ENCODE measurements around the gene DPP8.
"Not testable (repeated sequence)": the region's sequence is repeated elsewhere in the genome, so short reads cannot be mapped to it uniquely, and the experiment has no call there.

The DPP8 gene

GRCh38 chr15:65549288-65549687, 31.8 kb upstream of the DPP8 start:
- not testable (repeated sequence) for H3K4me3 ChIP-seq (ENCODE audit: insufficient read depth, low read depth, low read length); H3K4me1 ChIP-seq (ENCODE audit: control insufficient read depth, insufficient read depth, low read length); H3K27me3 ChIP-seq (ENCODE audit: control insufficient read depth, insufficient read depth, low read length, poor library complexity, severe bottlenecking); H3K27ac ChIP-seq (ENCODE audit: insufficient read depth, low read depth, low read length, poor library complexity, severe bottlenecking); H3K36me3 ChIP-seq (ENCODE audit: control insufficient read depth, insufficient read depth, low read length); H3K9me3 ChIP-seq (ENCODE audit: control insufficient read depth, low read length)
- WGBS, 2 experiments: 92 to 96% methylated on average over 8 to 9 of the region's 9 CpGs

- H3K27me3 ChIP-seq (ENCODE audit: control insufficient read depth, insufficient read depth, low read length, poor library complexity, severe bottlenecking): no peaks in the 10 kb centered on the region
- H3K4me1 ChIP-seq (ENCODE audit: control insufficient read depth, insufficient read depth, low read length): no peaks in the 10 kb centered on the region
- no peaks in the 10 kb centered on the region for H3K9me3 ChIP-seq (ENCODE audit: control insufficient read depth, low read length)
- no peaks in the 10 kb centered on the region for H3K36me3 ChIP-seq (ENCODE audit: control insufficient read depth, insufficient read depth, low read length)
- H3K27ac ChIP-seq (ENCODE audit: insufficient read depth, low read depth, low read length, poor library complexity, severe bottlenecking): no peak overlapping the region
- H3K4me3 ChIP-seq (ENCODE audit: insufficient read depth, low read depth, low read length): no peak overlapping the region
Measured at GRCh38 chr15:65547841-65548240, 30.4 kb upstream of the DPP8 start.

DNA sequence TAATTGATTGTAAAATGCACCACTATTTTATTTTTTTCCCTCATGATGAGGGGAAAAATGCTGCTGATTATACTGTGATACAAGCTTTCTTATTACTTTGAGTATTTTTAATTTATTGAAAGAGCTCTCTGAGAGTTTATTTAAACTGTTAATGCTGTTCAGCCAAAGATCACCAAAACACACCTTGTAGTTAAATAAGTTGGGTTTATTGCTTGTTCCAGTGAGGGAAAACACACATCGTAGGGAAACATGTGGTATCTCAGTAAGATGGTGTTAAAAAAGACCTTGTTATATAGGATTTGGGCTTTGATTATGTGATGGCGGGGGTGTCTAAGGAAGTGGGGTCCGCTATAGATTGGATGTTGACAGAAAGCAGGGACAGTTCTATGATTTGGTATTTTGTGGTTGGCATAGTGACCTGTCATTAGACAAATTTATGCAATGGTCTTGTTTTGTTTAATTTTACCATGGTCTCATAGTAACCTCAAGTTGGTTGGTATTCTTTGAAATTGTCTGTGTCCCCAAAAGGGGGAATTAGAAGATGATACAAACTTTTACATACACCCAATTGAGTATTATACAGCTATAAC, 23.8 kb upstream of the DPP8 start:
- Histone ChIP-seq H3K9me3 (ENCODE audit: control insufficient read depth, low read length) (no peaks in the 10 kb centered on the region), H3K4me3 (ENCODE audit: insufficient read depth, low read depth, low read length) (no peak overlapping the region), H3K36me3 (ENCODE audit: control insufficient read depth, insufficient read depth, low read length) (no peaks in the 10 kb centered on the region), H3K27me3 (ENCODE audit: control insufficient read depth, insufficient read depth, low read length, poor library complexity, severe bottlenecking) (no peaks in the 10 kb centered on the region), H3K4me1 (ENCODE audit: control insufficient read depth, insufficient read depth, low read length) (no peaks in the 10 kb centered on the region), H3K27ac (ENCODE audit: insufficient read depth, low read depth, low read length, poor library complexity, severe bottlenecking) (no peak overlapping the region)
- WGBS, 2 experiments: 92 to 98% methylated on average over 3 of the region's 3 CpGs

DNA sequence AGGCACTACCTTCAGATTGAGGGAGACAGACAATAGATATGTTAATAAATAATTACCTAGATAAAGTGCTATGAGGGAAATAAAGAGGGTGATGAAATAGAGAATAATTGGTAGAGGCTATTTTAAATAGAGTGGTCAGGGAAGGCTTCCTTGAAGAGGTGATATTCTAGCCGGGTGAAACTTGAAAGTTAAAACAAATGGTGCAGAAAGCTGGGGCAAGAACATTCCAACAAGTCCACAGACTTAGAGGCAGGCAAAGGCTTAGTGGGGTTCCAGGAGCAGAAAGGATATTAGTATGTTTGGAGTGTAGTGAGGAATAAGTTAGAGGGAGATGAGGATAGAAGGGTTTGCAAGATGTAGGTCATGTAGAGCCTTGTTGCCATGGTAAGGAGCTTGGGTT, 22.8 kb upstream of the DPP8 start:
- no peaks in the 10 kb centered on the region for H3K36me3 ChIP-seq (ENCODE audit: control insufficient read depth, insufficient read depth, low read length)
- no peak overlapping the region for H3K27ac ChIP-seq (ENCODE audit: insufficient read depth, low read depth, low read length, poor library complexity, severe bottlenecking)
- H3K4me3 ChIP-seq (ENCODE audit: insufficient read depth, low read depth, low read length): no peak overlapping the region
- 94 to 97% methylated on average over 1 of the region's 1 CpG for WGBS, 2 experiments
- no peaks in the 10 kb centered on the region for H3K9me3 ChIP-seq (ENCODE audit: control insufficient read depth, low read length)
- no peaks in the 10 kb centered on the region for H3K4me1 ChIP-seq (ENCODE audit: control insufficient read depth, insufficient read depth, low read length)
- no peaks in the 10 kb centered on the region for H3K27me3 ChIP-seq (ENCODE audit: control insufficient read depth, insufficient read depth, low read length, poor library complexity, severe bottlenecking)

DNA sequence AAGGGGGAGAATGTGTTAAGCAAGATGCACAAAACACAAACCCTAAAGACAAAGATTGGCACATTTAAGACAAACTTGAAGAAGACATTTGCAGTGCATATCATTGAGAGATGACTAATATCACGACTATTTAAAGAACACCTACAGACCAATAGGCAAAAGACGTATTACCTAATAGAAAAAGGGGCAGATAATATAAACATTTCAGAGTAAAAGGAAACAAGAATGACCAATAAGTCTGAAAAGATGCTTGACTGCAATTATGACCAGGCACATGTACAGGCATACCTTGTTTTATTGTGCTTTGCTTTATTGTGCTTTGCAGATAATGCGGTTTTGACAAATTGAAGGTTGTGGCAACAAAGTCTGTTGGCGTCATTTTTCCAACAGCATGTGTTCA, 17.7 kb upstream of the DPP8 start:
- Histone ChIP-seq H3K4me1 (ENCODE audit: control insufficient read depth, insufficient read depth, low read length) (peaks cover 8% of the 10 kb centered on the region), H3K27ac (ENCODE audit: insufficient read depth, low read depth, low read length, poor library complexity, severe bottlenecking) (no peak overlapping the region), H3K9me3 (ENCODE audit: control insufficient read depth, low read length) (no peaks in the 10 kb centered on the region), H3K27me3 (ENCODE audit: control insufficient read depth, insufficient read depth, low read length, poor library complexity, severe bottlenecking) (no peaks in the 10 kb centered on the region), H3K4me3 (ENCODE audit: insufficient read depth, low read depth, low read length) (no peak overlapping the region), H3K36me3 (ENCODE audit: control insufficient read depth, insufficient read depth, low read length) (no peaks in the 10 kb centered on the region)
- 93 to 98% methylated on average over 3 to 4 of the region's 4 CpGs for WGBS, 2 experiments

GRCh38 chr15:65533057-65533756, 15.7 kb upstream of the DPP8 start:
- H3K27me3 ChIP-seq (ENCODE audit: control insufficient read depth, insufficient read depth, low read length, poor library complexity, severe bottlenecking): no peaks in the 10 kb centered on the region
- peaks cover 8% of the 10 kb centered on the region for H3K4me1 ChIP-seq (ENCODE audit: control insufficient read depth, insufficient read depth, low read length)
- H3K9me3 ChIP-seq (ENCODE audit: control insufficient read depth, low read length): no peaks in the 10 kb centered on the region
- 78 to 88% methylated on average over 5 of the region's 5 CpGs for WGBS, 2 experiments
- no peaks in the 10 kb centered on the region for H3K36me3 ChIP-seq (ENCODE audit: control insufficient read depth, insufficient read depth, low read length)
- H3K4me3 ChIP-seq (ENCODE audit: insufficient read depth, low read depth, low read length): no peak overlapping the region
- H3K27ac ChIP-seq (ENCODE audit: insufficient read depth, low read depth, low read length, poor library complexity, severe bottlenecking): no peak overlapping the region

DNA sequence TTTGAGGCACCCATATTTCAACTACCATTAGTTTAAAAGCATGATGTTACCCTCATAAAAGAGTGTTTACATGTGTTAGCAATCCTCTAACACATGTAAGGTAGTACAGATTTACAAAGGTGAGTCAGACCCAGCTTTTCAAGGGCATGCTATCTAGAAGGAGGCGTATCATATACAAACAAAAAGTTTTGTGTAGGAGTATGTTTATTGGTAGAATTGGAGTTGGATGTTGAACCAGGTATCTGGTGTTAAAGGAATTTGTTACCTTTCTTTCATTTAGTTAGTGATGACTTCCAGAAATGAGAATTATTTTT, 15.2 kb upstream of the DPP8 start:
- Histone ChIP-seq H3K27ac (ENCODE audit: insufficient read depth, low read depth, low read length, poor library complexity, severe bottlenecking) (no peak overlapping the region), H3K27me3 (ENCODE audit: control insufficient read depth, insufficient read depth, low read length, poor library complexity, severe bottlenecking) (no peaks in the 10 kb centered on the region), H3K4me3 (ENCODE audit: insufficient read depth, low read depth, low read length) (no peak overlapping the region), H3K36me3 (ENCODE audit: control insufficient read depth, insufficient read depth, low read length) (no peaks in the 10 kb centered on the region), H3K4me1 (ENCODE audit: control insufficient read depth, insufficient read depth, low read length) (peaks cover 8% of the 10 kb centered on the region), H3K9me3 (ENCODE audit: control insufficient read depth, low read length) (no peaks in the 10 kb centered on the region)
- WGBS, 2 experiments: 83 to 85% methylated on average over 1 of the region's 1 CpG

GRCh38 chr15:65530318-65531111, 13.0 kb upstream of the DPP8 start, which contains the start of gene HACD3:
Gene HACD3 (plus strand): TSS chr15:65530463. CDS start chr15:65530632, 169 bp downstream.
- Histone ChIP-seq H3K9me3 (ENCODE audit: control insufficient read depth, low read length) (no peaks in the 10 kb centered on the region), H3K36me3 (ENCODE audit: control insufficient read depth, insufficient read depth, low read length) (no peaks in the 10 kb centered on the region), H3K27ac (ENCODE audit: insufficient read depth, low read depth, low read length, poor library complexity, severe bottlenecking) (peak within 1 kb of the TSS; percentile 88), H3K27me3 (ENCODE audit: control insufficient read depth, insufficient read depth, low read length, poor library complexity, severe bottlenecking) (no peaks in the 10 kb centered on the region), H3K4me3 (ENCODE audit: insufficient read depth, low read depth, low read length) (peak within 1 kb of the TSS; percentile 87), H3K4me1 (ENCODE audit: control insufficient read depth, insufficient read depth, low read length) (peaks cover 8% of the 10 kb centered on the region)
- 0% methylated on average over 88 of the region's 88 CpGs for WGBS, 2 experiments

DNA sequence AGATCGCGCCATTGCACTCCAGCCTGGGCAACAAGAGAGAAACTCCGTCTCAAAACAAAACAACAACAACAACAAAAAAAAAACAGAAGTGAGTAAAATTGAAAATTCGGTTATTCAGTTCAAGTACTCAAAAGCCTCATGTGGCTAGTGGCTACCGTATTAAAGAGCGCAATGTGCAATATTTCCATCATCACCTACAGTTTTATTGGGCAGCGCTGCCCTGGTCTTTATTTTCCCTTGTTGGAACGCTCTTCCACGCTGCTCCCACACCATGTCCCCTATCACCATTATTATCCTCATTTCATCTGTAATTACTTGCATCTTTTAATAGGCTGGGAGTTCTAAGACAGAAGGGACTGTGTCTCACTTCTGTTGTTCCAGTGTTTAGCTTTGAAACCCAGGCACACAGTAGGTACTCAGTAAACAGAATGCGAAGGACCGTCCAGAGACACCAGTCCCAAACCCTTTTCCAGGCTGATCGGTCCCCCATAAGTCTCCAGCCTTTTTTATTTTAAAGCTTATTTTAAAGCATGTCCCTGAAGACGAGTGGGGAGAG, 12.4 kb upstream of the DPP8 start:
- Histone ChIP-seq H3K36me3 (ENCODE audit: control insufficient read depth, insufficient read depth, low read length) (no peaks in the 10 kb centered on the region), H3K27ac (ENCODE audit: insufficient read depth, low read depth, low read length, poor library complexity, severe bottlenecking) (peak overlapping the region; percentile 23), H3K4me1 (ENCODE audit: control insufficient read depth, insufficient read depth, low read length) (peaks cover 8% of the 10 kb centered on the region), H3K4me3 (ENCODE audit: insufficient read depth, low read depth, low read length) (peak overlapping the region; percentile 87), H3K9me3 (ENCODE audit: control insufficient read depth, low read length) (no peaks in the 10 kb centered on the region), H3K27me3 (ENCODE audit: control insufficient read depth, insufficient read depth, low read length, poor library complexity, severe bottlenecking) (no peaks in the 10 kb centered on the region)
- 63 to 66% methylated on average over 13 of the region's 13 CpGs for WGBS, 2 experiments

GRCh38 chr15:65528461-65529060, 11.1 kb upstream of the DPP8 start:
- no peak overlapping the region for H3K4me3 ChIP-seq (ENCODE audit: insufficient read depth, low read depth, low read length)
- no peaks in the 10 kb centered on the region for H3K27me3 ChIP-seq (ENCODE audit: control insufficient read depth, insufficient read depth, low read length, poor library complexity, severe bottlenecking)
- H3K36me3 ChIP-seq (ENCODE audit: control insufficient read depth, insufficient read depth, low read length): no peaks in the 10 kb centered on the region
- H3K9me3 ChIP-seq (ENCODE audit: control insufficient read depth, low read length): no peaks in the 10 kb centered on the region
- no peak overlapping the region for H3K27ac ChIP-seq (ENCODE audit: insufficient read depth, low read depth, low read length, poor library complexity, severe bottlenecking)
- peaks cover 8% of the 10 kb centered on the region for H3K4me1 ChIP-seq (ENCODE audit: control insufficient read depth, insufficient read depth, low read length)
- 87 to 90% methylated on average over 20 of the region's 20 CpGs for WGBS, 2 experiments

Data from ectodermal cell (in vitro differentiated cells).